Liver (tissue), 9 donors: ENCODE results near the gene ALG6. TPM values are rescaled to one million over a fixed set of nuclear protein-coding genes. Genes with fewer than 3 reads are reported as not detected.

ENCODE experiments used
- DNase-seq: peaks from one replicate; pipeline ENCODE4 v3.0.0-alpha.2; 2017; ENCODE audit warnings: low spot score
- H3K27ac ChIP-seq, 2 donors: one replicate each; pipeline ENCODE4 v1.7.0; 2013; ENCODE audit warnings: inconsistent platforms in 2 of 2, low read length in 2 of 2, control low read depth in 1 of 2, low read depth in 1 of 2, mild to moderate bottlenecking in 1 of 2
- H3K27me3 ChIP-seq, 4 donors: one replicate each; pipeline versions ENCODE4 v1.6.1 to v1.7.0; 2013; ENCODE audit warnings: low read length in 3 of 4, inconsistent platforms in 1 of 4, mild to moderate bottlenecking in 1 of 4, moderate library complexity in 1 of 4; ENCODE audit not compliant: control insufficient read depth in 4 of 4, insufficient read depth in 4 of 4
- H3K36me3 ChIP-seq, 4 donors: one replicate each; pipeline versions ENCODE4 v1.6.1 to v1.7.0; 2013; ENCODE audit warnings: low read length in 3 of 4, mild to moderate bottlenecking in 3 of 4, low read depth in 1 of 4, moderate library complexity in 1 of 4; ENCODE audit not compliant: control insufficient read depth in 4 of 4, insufficient read depth in 3 of 4
- H3K4me1 ChIP-seq, 4 donors: one replicate each; pipeline versions ENCODE4 v1.6.1 to v1.7.0; 2013; ENCODE audit warnings: low read length in 3 of 4, mild to moderate bottlenecking in 3 of 4, moderate library complexity in 1 of 4; ENCODE audit not compliant: control insufficient read depth in 4 of 4, insufficient read depth in 4 of 4
- H3K4me3 ChIP-seq, 3 donors: one replicate each; pipeline versions ENCODE4 v1.6.1 to v1.7.0; 2013; ENCODE audit warnings: low read length in 3 of 3, control low read depth in 1 of 3, low read depth in 1 of 3, mild to moderate bottlenecking in 1 of 3
- H3K9ac ChIP-seq, 2 donors: one replicate each; pipeline ENCODE4 v1.7.0; 2013; ENCODE audit warnings: low read length in 2 of 2, mild to moderate bottlenecking in 2 of 2, moderate library complexity in 2 of 2, control low read depth in 1 of 2, low read depth in 1 of 2
- H3K9me3 ChIP-seq, 4 donors: one replicate each; pipeline versions ENCODE4 v1.6.1 to v1.7.0; 2013; ENCODE audit warnings: low read length in 3 of 4; ENCODE audit not compliant: control insufficient read depth in 4 of 4
- ATF3 ChIP-seq: IDR thresholded peaks from 2 replicates; pipeline ENCODE4 v1.6.1; 2016; ENCODE audit warnings: antibody characterized with exemption
- EGR1 ChIP-seq, 2 donors: IDR thresholded peaks; 2 replicates each; pipeline ENCODE4 v1.6.1; 2016 to 2018; ENCODE audit warnings: antibody characterized with exemption in 2 of 2, low read depth in 2 of 2
- FOXA1 ChIP-seq: IDR thresholded peaks from 2 replicates; pipeline ENCODE4 v1.6.1; 2016; ENCODE audit warnings: antibody characterized with exemption
- GABPA ChIP-seq, 2 donors: IDR thresholded peaks in 1 of 2; conservative IDR thresholded peaks in 1 of 2; 2 replicates each; pipeline ENCODE4 v1.6.1; 2016; ENCODE audit warnings: antibody characterized with exemption in 2 of 2, mild to moderate bottlenecking in 1 of 2, moderate library complexity in 1 of 2
- HNF4G ChIP-seq: IDR thresholded peaks from 2 replicates; pipeline ENCODE4 v1.6.1; 2016; ENCODE audit warnings: antibody characterized with exemption
- JUND ChIP-seq, 2 donors: IDR thresholded peaks; 2 replicates each; pipeline ENCODE4 v1.6.1; 2016; ENCODE audit warnings: antibody characterized with exemption in 2 of 2
- MAX ChIP-seq: IDR thresholded peaks from 2 replicates; pipeline ENCODE4 v1.6.1; 2016; ENCODE audit warnings: antibody characterized with exemption
- NR2F2 ChIP-seq: IDR thresholded peaks from 2 replicates; pipeline ENCODE4 v1.6.1; 2016; ENCODE audit warnings: antibody characterized with exemption
- RAD21 ChIP-seq, 2 donors: IDR thresholded peaks; 2 replicates each; pipeline ENCODE4 v1.6.1; 2016; ENCODE audit warnings: antibody characterized with exemption in 2 of 2, mild to moderate bottlenecking in 2 of 2
- RXRA ChIP-seq, 2 donors: IDR thresholded peaks; 2 replicates each; pipeline ENCODE4 v1.6.1; 2017 to 2018; ENCODE audit warnings: antibody characterized with exemption in 2 of 2, mild to moderate bottlenecking in 1 of 2
- SP1 ChIP-seq: IDR thresholded peaks from 2 replicates; pipeline ENCODE4 v1.6.1; 2018; ENCODE audit warnings: antibody characterized with exemption, mild to moderate bottlenecking
- TAF1 ChIP-seq: conservative IDR thresholded peaks from 2 replicates; pipeline ENCODE4 v1.6.1; 2016; ENCODE audit warnings: antibody characterized with exemption, mild to moderate bottlenecking
- YY1 ChIP-seq: IDR thresholded peaks from 2 replicates; pipeline ENCODE4 v1.6.1; 2016; ENCODE audit warnings: antibody characterized with exemption, mild to moderate bottlenecking
- ZBTB33 ChIP-seq: IDR thresholded peaks from 2 replicates; pipeline ENCODE4 v1.6.1; 2016; ENCODE audit warnings: antibody characterized with exemption
- WGBS: extraction: QIAGEN DNeasy Blood & Tissue Kit; methylation state at CpG from one replicate; pipeline ENCODE4 v1.1.7; 2013; 5-methylcytosine and 5-hydroxymethylcytosine counted together
- polyA plus RNA-seq, 2 donors: library from polyadenylated mRNA; stranded (reverse) in 1 of 2; unstranded in 1 of 2; fragments of 200-250 nt in 1 of 2; fragments of >200 nt in 1 of 2; fragmentation: Nextera tagmentation in 1 of 2; extraction: Ambion mirVana in 1 of 2; gene quantifications; one replicate each; pipeline versions ENCODE4 v1.2.1 to v1.2.3, GENCODE V29; 2013 to 2015
- total RNA-seq, 2 donors: library from RNA; depleted of rRNA; stranded (reverse); fragments of >200 nt; gene quantifications; one replicate each; pipeline ENCODE4 v1.2.3, GENCODE V29; 2014
- donor health status: healthy.
- donor health status: healthy.
- donor health status: healthy.
- donor health status: healthy.
- donor health status: healthy.

ALG6 gene
- total and polyA plus RNA-seq, 4 donors, result 4.6 to 13.2 (median 6.6) TPM

- H3K9ac ChIP-seq, result no peak overlapping the region
- H3K4me1 ChIP-seq, result no peaks in the 10 kb centered on the region
- H3K4me3 ChIP-seq, result no peak overlapping the region
- H3K27me3 ChIP-seq, result no peaks in the 10 kb centered on the region
- no peak for TF ChIP-seq FOXA1
- TF ChIP-seq RXRA (IDR thresholded peaks at IDR 0.05), result no peak
- TF ChIP-seq TAF1, result no peak
- TF ChIP-seq YY1, result no peak
- no peak for TF ChIP-seq SP1
- no peak for TF ChIP-seq EGR1 (IDR thresholded peaks at IDR 0.05; ENCODE audit: low read depth in 2 of 2)
- 100% methylated on average over 2 of the region's 2 CpGs for WGBS
- no peaks in the 10 kb centered on the region for H3K9me3 ChIP-seq
- no peak overlapping the region for H3K27ac ChIP-seq
- H3K36me3 ChIP-seq, result no peaks in the 10 kb centered on the region
- no peak for DNase-seq
These were observed 56.2 kb downstream of the ALG6 start for GRCh38 chr1:63423649-63424048.

- Histone ChIP-seq H3K27me3 (no peaks in the 10 kb centered on the region), H3K4me1 (no peaks in the 10 kb centered on the region), H3K9me3 (peaks cover 0 to 3% (median 0%) of the 10 kb centered on the region in 4 donors), H3K36me3 (peaks cover 0 to 6% (median 6%) of the 10 kb centered on the region in 4 donors), H3K27ac (no peak overlapping the region), H3K9ac (no peak overlapping the region), H3K4me3 (no peak overlapping the region)
- no peak for TF ChIP-seq TAF1
- no peak for TF ChIP-seq SP1
- no peak for TF ChIP-seq HNF4G
- no peak for TF ChIP-seq NR2F2
- no peak for TF ChIP-seq MAX
- TF ChIP-seq ATF3, result no peak
- no peak for TF ChIP-seq RAD21 (IDR thresholded peaks at IDR 0.05)
- no peak for DNase-seq
These were observed 61.4 kb downstream of the ALG6 start for GRCh38 chr1:63428815-63429214.

- H3K4me1 ChIP-seq, result no peaks in the 10 kb centered on the region
- no peak for TF ChIP-seq HNF4G
- TF ChIP-seq YY1, result no peak
- TF ChIP-seq EGR1 (IDR thresholded peaks at IDR 0.05; ENCODE audit: low read depth in 2 of 2), result no peak
- no peak for TF ChIP-seq GABPA (IDR thresholded peaks at IDR 0.05 in 1 of 2, conservative IDR thresholded peaks at IDR 0.05 in 1 of 2)
- TF ChIP-seq FOXA1, result no peak
- TF ChIP-seq NR2F2, result no peak
- H3K9ac ChIP-seq, result no peak overlapping the region
- no peak for DNase-seq
- H3K36me3 ChIP-seq, result peaks cover 0 to 6% (median 6%) of the 10 kb centered on the region in 4 donors
- H3K27me3 ChIP-seq, result no peaks in the 10 kb centered on the region
- peaks cover 0 to 3% (median 0%) of the 10 kb centered on the region in 4 donors for H3K9me3 ChIP-seq
- H3K4me3 ChIP-seq, result no peak overlapping the region
- H3K27ac ChIP-seq, result no peak overlapping the region
These were observed 61.9 kb downstream of the ALG6 start for GRCh38 chr1:63429281-63429680.

- no peak for DNase-seq
- H3K27me3 ChIP-seq, result no peaks in the 10 kb centered on the region
- no peak overlapping the region for H3K4me3 ChIP-seq
- H3K4me1 ChIP-seq, result no peaks in the 10 kb centered on the region
- H3K27ac ChIP-seq, result no peak overlapping the region
- H3K9ac ChIP-seq, result no peak overlapping the region
- H3K9me3 ChIP-seq, result peaks cover 0 to 3% (median 0%) of the 10 kb centered on the region in 4 donors
- peaks cover 0 to 6% (median 0%) of the 10 kb centered on the region in 4 donors for H3K36me3 ChIP-seq
- 88% methylated on average over 4 of the region's 4 CpGs for WGBS
- no peak for TF ChIP-seq EGR1 (IDR thresholded peaks at IDR 0.05; ENCODE audit: low read depth in 2 of 2)
- TF ChIP-seq FOXA1, result no peak
- no peak for TF ChIP-seq TAF1
- TF ChIP-seq ZBTB33, result no peak
- no peak for TF ChIP-seq GABPA (IDR thresholded peaks at IDR 0.05 in 1 of 2, conservative IDR thresholded peaks at IDR 0.05 in 1 of 2)
- no peak for TF ChIP-seq JUND (IDR thresholded peaks at IDR 0.05)
These were observed 67.7 kb downstream of the ALG6 start for GRCh38 chr1:63435161-63435560.
